Measurements from ENCODE around the gene RPS24. TPM values are rescaled to one million over a fixed set of nuclear protein-coding genes. Genes with fewer than 3 reads are reported as not detected.
"Not testable (repeated sequence)": the region's sequence is repeated elsewhere in the genome, so short reads cannot be mapped to it uniquely, and the experiment has no call there.

Gene RPS24
- total RNA-seq, 4 donors from 2014 or later = 1,283 to 2,770 (median 2,221) TPM

DNA sequence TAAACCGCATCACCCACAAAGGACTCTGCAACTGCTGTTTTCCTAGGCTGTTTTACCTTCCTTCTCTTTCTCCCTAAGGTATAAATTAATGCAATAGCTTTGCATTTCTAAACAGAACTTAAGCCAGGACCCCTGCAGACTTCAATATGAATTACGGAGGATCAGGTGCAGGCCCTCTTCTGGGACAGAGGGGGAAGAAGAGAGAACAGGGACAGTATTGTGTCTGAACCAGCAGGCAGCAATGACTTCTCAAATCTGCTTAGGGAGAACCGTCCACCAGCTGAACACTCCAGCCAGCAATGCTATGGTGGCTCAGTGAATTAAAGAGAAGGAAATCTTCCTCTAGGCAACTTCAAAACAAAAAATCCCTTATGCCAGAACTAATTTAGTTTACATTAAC lies 40.0 kb upstream of the RPS24 start:
- Histone ChIP-seq H3K4me1 (no peaks in the 10 kb centered on the region), H3K27me3 (no peaks in the 10 kb centered on the region), H3K9me3 (no peaks in the 10 kb centered on the region), H3K4me3 (no peak overlapping the region), H3K36me3 (peaks cover 50 to 67% (median 60%) of the 10 kb centered on the region in 4 donors), H3K27ac (replicated peaks in 1 of 4) (no peak overlapping the region)
- WGBS = 85% methylated on average over 3 of the region's 3 CpGs
- intact Hi-C loops (cut with DNase I) = no loop called here
- no peak for DNase-seq (ENCODE audit: extremely low spot score)
- no peak for TF ChIP-seq POLR2A (IDR thresholded peaks at IDR 0.05; ENCODE audit: low read depth)
- TF ChIP-seq, protein P1, sequence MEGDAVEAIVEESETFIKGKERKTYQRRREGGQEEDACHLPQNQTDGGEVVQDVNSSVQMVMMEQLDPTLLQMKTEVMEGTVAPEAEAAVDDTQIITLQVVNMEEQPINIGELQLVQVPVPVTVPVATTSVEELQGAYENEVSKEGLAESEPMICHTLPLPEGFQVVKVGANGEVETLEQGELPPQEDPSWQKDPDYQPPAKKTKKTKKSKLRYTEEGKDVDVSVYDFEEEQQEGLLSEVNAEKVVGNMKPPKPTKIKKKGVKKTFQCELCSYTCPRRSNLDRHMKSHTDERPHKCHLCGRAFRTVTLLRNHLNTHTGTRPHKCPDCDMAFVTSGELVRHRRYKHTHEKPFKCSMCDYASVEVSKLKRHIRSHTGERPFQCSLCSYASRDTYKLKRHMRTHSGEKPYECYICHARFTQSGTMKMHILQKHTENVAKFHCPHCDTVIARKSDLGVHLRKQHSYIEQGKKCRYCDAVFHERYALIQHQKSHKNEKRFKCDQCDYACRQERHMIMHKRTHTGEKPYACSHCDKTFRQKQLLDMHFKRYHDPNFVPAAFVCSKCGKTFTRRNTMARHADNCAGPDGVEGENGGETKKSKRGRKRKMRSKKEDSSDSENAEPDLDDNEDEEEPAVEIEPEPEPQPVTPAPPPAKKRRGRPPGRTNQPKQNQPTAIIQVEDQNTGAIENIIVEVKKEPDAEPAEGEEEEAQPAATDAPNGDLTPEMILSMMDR (IDR thresholded peaks at IDR 0.05) = no peak
- no peak for TF ChIP-seq EP300 (IDR thresholded peaks at IDR 0.05)
- TF ChIP-seq POLR2AphosphoS5 (IDR thresholded peaks at IDR 0.05) = no peak

GRCh38 chr10:77998780-77999179 lies 34.9 kb upstream of the RPS24 start:
- peaks cover 48 to 69% (median 61%) of the 10 kb centered on the region in 4 donors for H3K36me3 ChIP-seq
- WGBS = over 99% methylated on average over 5 of the region's 5 CpGs
- H3K9me3 ChIP-seq; H3K27me3 ChIP-seq; H3K27ac ChIP-seq (replicated peaks in 1 of 4); H3K4me1 ChIP-seq; DNase-seq (ENCODE audit: extremely low spot score); H3K4me3 ChIP-seq; intact Hi-C loops (cut with DNase I): not testable (repeated sequence)

- DNase-seq (ENCODE audit: extremely low spot score) = no peak
- H3K4me1 ChIP-seq = no peaks in the 10 kb centered on the region
- no peak overlapping the region for H3K4me3 ChIP-seq
- H3K36me3 ChIP-seq = peaks cover 54 to 77% (median 67%) of the 10 kb centered on the region in 4 donors
- no peak overlapping the region for H3K27ac ChIP-seq (replicated peaks in 1 of 4)
- no peaks in the 10 kb centered on the region for H3K9me3 ChIP-seq
- TF ChIP-seq, protein P1 (IDR thresholded peaks at IDR 0.05) = no peak
- no peak for TF ChIP-seq POLR2AphosphoS5 (IDR thresholded peaks at IDR 0.05)
- no peak for TF ChIP-seq EP300 (IDR thresholded peaks at IDR 0.05)
- no peak for TF ChIP-seq POLR2A (IDR thresholded peaks at IDR 0.05; ENCODE audit: low read depth)
- H3K27me3 ChIP-seq = no peaks in the 10 kb centered on the region
- intact Hi-C loops (cut with DNase I) = no loop called here
These were observed 33.5 kb upstream of the RPS24 start for GRCh38 chr10:78000206-78000605.

DNA sequence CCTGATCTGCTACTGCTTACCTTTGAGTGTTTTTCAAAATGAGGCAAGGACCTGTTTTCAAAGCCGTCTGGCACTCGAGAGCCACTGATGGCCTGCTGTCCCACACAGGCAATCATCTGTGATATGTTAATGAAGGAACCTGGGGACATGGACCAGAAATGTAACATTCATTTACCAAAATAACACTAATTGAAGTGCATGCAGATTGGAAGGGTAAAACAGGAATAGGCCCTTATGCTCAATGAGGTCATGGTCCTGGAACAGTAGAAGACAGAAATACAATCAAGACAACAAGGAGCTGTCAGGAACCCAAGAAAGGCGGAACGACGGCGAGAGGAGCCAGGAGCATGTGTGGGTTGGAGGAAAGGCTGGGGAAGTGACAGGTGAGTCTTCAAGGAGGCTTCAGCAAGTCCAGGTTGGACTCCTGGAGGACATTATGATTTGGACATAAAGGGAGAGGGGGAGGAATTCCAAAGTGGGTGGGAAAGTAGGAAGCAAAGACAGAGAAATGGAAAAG lies 32.6 kb upstream of the RPS24 start:
- no peak overlapping the region for H3K4me3 ChIP-seq
- no peak for DNase-seq (ENCODE audit: extremely low spot score)
- H3K36me3 ChIP-seq = peaks cover 54 to 85% (median 75%) of the 10 kb centered on the region in 4 donors
- no peaks in the 10 kb centered on the region for H3K4me1 ChIP-seq
- no peak for TF ChIP-seq EP300 (IDR thresholded peaks at IDR 0.05)
- no peak for TF ChIP-seq POLR2A (IDR thresholded peaks at IDR 0.05; ENCODE audit: low read depth)
- TF ChIP-seq, protein P1 (IDR thresholded peaks at IDR 0.05) = no peak
- TF ChIP-seq POLR2AphosphoS5 (IDR thresholded peaks at IDR 0.05) = no peak
- WGBS = 88% methylated on average over 6 of the region's 6 CpGs
- H3K9me3 ChIP-seq = no peaks in the 10 kb centered on the region
- intact Hi-C loops (cut with DNase I) = no loop called here
- no peaks in the 10 kb centered on the region for H3K27me3 ChIP-seq
- H3K27ac ChIP-seq (replicated peaks in 1 of 4) = no peak overlapping the region

GRCh38 chr10:78002541-78003288 lies 30.9 kb upstream of the RPS24 start:
- Histone ChIP-seq H3K9me3 (no peaks in the 10 kb centered on the region), H3K27me3 (no peaks in the 10 kb centered on the region), H3K4me3 (no peak overlapping the region), H3K36me3 (peaks cover 59 to 95% (median 91%) of the 10 kb centered on the region in 4 donors), H3K4me1 (no peaks in the 10 kb centered on the region), H3K27ac (replicated peaks in 1 of 4) (no peak overlapping the region)
- no peak for DNase-seq (ENCODE audit: extremely low spot score)
- intact Hi-C loops (cut with DNase I) = no loop called here
- TF ChIP-seq POLR2AphosphoS5 (IDR thresholded peaks at IDR 0.05) = no peak
- TF ChIP-seq, protein P1 (IDR thresholded peaks at IDR 0.05) = no peak
- TF ChIP-seq EP300 (IDR thresholded peaks at IDR 0.05) = no peak
- TF ChIP-seq POLR2A (IDR thresholded peaks at IDR 0.05; ENCODE audit: low read depth) = no peak
- WGBS = 83% methylated on average over 4 of the region's 4 CpGs
